Suprapubic skin (tissue), 4 donors: ENCODE data around the gene DCN.

Experiments
- CTCF ChIP-seq, 2 donors: fragments of 200-600 bp in 1 of 2; fragments of 450-650 bp in 1 of 2; sonication (generic) in 1 of 2; IDR thresholded peaks; one replicate each; pipeline ENCODE4 v1.5.1; 2016 to 2019; ENCODE audit warnings: antibody characterized with exemption in 2 of 2, mild to moderate bottlenecking in 1 of 2, moderate library complexity in 1 of 2
- EP300 ChIP-seq: sonication (generic); formaldehyde crosslinking; IDR thresholded peaks from one replicate; pipeline ENCODE4 v1.6.1; 2017; ENCODE audit warnings: antibody characterized with exemption
- POLR2A ChIP-seq, 2 donors: fragments of 450-650 bp; IDR thresholded peaks; one replicate each; pipeline ENCODE4 v1.6.1; 2017; ENCODE audit warnings: antibody characterized with exemption in 2 of 2, mild to moderate bottlenecking in 2 of 2, moderate library complexity in 2 of 2
- POLR2AphosphoS5 ChIP-seq, 3 donors: sonication (generic); formaldehyde crosslinking; IDR thresholded peaks; one replicate each; pipeline ENCODE4 v1.6.1; 2017; ENCODE audit warnings: antibody characterized with exemption in 3 of 3

GRCh38 chr12:91100906-91101305 lies 81.7 kb downstream of the DCN start:
- TF ChIP-seq CTCF (IDR thresholded peaks at IDR 0.05) (no peak), EP300 (no peak), POLR2AphosphoS5 (IDR thresholded peaks at IDR 0.05) (no peak), POLR2A (IDR thresholded peaks at IDR 0.05) (no peak)
